ACHN (cell line): ENCODE results near the gene FGFBP2.

Experiments
- DNase-seq: peaks from one replicate; pipeline ENCODE4 v3.0.0-alpha.2; 2015
- in situ Hi-C: cut with HindIII; loops from 2 replicates; pipeline ENCODE4 v1.10.0; 2017; ENCODE audit warnings: low sequenced_read_pairs, low pct_ligation_motif_present, low pct_unique_long_range_greater_than_20kb

FGFBP2 gene

DNA sequence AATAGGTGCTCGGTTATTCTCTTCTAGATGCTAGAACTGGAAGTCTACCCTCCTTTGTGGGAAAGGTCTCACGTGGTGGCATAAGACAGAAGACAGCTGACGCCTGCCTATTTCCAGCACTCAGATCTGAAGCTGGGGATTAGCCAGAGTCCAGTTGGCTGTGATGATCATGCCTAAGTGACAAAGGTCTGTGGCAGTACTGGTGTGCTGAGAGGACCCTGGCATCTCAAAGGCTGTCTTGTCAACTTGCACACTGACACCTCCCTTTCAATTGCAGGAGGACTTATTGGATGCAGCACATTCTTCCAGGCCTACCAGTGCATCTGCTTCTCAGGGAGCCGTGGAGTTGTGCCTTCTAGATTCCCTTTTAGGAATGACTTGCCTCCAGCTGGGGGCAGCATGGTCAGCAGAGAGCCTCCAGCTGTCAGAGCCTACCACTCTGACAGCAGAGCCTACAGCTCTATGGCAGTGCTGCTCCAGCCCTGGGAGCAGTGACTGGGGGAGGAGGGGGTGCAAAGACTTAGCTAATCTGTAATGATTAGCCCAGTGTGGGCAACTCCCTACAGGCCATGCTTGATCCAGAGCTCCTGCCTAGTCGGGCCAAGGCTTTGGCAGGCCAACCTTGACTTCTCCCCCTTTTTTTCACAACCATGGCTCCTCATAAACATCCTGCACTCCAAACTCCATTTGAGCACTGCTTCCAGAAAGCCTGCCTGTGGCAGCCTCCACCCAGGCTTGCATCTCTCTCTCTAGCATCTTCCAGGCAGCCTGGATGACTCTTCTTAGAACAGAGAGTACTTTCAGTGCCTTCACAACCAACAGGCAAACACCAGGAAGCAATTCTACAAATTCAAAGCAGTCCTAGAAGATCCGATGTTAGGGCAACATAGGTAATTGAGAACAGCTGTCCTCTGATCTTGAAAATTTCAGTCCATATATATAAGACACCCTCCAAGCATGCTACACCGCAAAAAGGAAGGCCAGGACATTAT, 13.8 kb upstream of the FGFBP2 start:
- in situ Hi-C loops = no loop called here
- no peak for DNase-seq

DNA sequence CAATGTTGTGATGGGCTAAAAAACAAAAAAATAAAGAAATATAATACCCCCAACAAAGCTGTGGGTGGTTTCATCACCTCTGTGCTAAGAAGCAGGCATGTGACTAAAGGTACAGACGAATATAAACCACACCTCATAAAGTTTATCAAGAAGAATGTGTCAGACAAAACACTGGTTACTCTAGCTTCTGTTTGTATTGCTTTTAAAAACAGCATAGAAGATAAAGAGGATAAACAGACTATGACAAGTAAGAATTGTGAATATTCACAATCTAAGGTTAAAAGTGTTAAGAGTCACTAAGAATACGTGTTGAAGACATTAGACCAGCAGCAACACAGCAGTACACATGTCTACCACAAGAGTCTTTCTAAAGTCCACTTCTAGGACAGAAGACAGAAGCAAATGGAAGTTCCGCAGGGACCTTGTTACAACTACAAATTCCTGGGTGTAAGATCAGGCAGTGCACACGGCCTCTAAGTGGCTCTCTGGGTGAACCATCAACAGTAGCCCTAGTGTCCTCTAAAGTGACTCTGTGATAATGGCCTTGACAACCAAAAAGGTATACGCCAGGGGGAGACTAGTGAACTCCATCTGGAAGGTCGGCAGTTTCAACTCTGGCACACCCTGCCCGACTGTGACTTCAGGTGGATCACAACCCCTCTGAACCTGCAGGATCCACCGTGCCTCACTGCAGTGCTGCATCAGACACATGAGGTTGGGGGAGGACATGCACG, 8.3 kb upstream of the FGFBP2 start:
- in situ Hi-C loops = no loop called here
- no peak for DNase-seq

DNA sequence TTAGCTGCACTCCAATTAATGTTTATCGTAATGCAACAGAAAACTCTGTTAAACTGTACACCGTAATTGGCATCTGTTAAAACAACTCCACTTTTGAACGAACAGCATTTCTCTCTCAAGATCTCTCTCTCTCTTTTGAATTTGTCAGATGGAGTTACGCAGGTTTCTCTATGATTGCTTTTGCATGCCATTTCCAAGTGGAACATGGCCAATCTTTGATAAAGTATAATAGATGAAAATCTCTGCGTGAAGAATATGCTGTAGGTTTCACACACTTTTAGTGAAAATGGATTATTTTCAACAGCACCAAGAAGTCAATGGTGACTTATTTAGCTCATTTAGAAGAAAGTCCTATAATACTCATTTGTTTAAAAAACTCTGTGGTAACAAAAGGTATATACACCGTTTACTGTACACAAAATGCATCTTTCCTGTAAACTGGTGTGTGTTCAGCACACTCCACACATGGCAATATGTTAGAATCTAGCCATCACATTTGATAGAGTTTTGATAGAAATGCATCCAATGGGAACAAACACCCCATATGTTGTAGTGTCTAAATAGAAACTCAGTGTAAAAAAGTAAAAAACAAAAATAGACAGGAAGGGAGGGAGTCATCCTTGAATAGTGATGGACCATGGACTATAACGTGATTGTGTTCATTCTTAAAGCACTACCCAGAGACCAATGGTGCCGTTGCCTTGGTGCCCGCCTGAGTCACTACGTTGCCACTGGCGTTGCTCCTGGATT, 5.8 kb upstream of the FGFBP2 start:
- no peak for DNase-seq
- in situ Hi-C loops = no loop called here

DNA sequence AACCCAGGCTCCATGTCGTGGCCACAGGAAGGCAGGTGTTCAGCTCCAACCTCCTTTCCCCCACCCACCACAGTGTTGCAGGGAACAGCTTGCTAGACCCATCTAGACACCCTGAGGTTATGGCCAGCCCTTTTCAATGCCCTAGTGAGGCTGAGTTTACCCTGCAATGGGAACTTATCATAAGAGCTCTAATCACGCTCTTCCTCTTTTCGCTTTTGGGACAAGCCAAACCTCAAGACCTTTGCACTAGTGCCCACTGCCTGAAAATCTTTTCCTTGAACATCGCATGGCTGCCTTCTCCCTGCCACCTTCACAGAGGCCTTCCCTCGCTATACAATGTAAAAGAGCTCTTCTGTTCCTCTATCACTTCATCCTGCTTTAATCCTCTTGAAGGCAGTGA, 2.4 kb upstream of the FGFBP2 start:
- DNase-seq = no peak
- in situ Hi-C loops = no loop called here

DNA sequence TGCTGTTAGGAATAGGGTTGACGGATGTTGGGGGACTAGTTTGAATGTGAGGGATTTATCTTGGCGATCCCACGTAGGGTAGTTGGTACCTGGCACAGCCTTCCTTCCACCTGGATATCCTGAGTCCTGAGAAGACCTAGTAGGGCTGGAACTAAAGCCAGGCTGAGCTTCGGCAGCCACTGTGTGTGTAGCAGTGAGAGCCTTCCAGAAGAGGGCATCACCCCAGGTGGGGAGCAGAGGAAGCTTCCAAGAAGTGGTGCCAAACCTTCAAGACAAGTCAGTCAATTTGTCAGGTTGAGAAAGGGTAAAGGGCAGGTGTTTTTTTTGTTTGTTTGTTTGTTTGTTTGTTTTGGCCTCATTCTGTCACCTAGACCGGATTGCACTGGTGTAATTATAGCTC, 1.2 kb upstream of the FGFBP2 start:
- in situ Hi-C loops = no loop called here
- no peak for DNase-seq

DNA sequence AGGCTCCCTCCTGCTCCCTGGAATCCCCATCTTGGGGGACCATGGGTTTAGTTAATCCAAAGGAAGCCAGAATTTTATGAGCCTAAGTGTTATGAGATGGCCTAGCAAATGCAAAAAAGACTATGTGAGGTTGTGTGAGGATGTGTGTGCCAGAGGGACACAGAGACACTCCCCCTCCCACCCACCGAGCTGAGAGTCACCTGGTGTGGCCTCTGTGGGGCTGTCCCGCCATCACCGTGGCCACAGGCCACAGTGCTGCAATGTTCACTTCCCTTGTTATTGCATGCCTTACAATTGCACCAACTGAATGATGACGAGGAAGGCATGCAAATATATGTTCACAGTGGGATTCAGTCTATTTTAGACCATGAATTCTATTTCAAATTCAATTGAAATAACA, 601 bp upstream of the FGFBP2 start:
- no peak for DNase-seq
- in situ Hi-C loops = no loop called here

DNA sequence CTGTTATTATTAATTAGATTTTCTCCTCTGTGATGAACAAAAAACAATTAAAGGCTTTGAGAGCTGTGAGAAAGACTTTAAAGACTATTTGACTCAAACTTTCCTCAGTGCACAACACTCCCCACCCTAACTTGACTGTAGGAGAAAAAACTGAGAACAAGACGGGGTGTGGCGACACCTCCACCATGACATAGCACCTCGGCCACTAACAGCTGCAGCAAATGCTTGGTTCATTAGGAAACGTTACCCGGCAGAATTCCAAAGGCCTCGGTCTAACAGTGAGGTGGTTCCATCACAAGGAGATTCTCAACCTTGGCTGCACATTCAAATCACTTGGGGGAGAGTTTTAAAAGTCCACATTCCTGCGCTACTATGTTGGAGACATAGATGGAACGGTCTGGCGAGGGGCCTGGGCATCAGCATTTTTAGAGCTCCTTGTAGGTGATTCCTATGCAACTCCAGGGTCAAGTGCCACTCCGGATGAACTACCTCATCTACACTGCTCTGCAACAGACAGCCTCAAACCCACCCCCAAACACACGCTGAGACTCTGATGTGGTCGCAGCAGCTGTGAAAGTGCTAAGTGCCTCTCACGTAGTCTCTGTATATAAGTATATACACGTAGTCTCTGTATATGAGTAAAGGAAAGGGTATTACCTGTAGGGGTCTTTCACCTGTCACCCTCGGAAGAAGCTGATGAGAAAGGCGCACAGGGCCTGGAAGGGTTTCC, 1.0 kb downstream of the FGFBP2 start:
- in situ Hi-C loops = no loop called here
- no peak for DNase-seq

DNA sequence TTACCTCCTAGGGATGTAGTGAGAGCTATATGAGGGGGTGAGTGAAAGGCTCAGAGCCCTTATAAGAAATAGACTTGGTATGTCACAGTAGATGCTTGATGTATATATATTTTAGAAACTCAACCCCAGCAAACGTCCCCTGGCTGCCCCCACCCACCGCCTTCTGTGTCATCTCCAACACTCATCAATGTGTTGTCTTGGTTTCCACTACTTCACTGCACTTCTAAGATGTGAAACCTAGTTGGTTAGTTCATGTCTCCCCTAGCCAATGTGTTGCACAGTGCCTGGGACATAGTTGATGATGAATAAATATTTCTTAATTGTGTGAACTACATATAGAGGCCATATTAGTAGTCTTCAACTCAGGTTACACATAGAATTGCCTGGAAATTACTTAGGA, 4.4 kb downstream of the FGFBP2 start:
- DNase-seq = no peak
- in situ Hi-C loops = no loop called here

DNA sequence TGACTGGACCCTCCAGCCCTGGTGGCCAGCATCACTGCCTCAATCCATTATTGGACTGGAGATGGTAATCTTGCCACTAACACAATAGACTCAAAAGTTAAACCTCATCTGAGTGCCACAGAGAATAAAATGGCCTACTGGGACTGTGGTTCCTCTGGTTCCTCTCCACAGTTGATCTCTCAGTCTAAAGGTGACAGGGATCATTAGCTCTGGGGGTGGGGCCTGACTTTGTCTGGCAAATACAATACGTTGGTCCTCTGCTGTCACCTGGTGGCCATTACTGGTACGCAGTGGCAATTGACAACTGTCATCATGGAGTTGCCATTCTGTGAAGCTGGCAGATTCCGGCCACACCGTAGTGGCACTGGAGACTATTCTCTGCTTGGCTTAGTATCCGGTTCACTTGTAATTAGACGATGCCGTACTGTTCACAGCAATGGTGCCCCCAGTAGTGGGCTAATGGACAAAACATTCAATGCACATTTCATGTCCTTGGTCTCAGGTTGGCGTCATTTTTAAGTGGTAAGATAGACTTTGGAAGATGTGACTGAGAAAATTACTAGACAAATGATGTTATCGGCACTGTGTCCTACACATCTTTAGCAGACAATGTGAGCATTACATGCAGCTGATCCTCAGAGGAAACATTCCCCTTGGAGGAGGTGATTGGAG, 6.7 kb downstream of the FGFBP2 start:
- in situ Hi-C loops = no loop called here
- DNase-seq = peak; percentile 73

DNA sequence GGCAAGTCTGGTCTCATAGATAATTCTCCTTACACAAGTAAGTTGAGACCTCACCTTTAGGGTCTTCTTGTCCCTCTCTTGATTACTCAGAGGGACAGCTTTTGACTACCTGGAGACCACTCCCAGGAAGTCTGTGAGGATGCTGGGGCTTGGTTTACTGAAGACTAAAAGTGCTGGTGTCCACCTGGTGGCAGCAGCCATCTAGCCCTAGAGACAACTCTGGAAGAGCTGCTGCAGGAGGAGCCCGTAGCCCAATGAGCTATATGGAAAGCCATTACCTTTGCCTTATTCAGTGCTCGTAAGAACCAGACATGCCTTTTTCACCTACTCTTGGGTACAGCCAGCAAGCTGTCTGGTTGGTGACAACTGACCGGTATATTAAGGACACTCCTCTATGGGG, 7.3 kb downstream of the FGFBP2 start:
- in situ Hi-C loops = no loop called here
- DNase-seq = peak; percentile 6

DNA sequence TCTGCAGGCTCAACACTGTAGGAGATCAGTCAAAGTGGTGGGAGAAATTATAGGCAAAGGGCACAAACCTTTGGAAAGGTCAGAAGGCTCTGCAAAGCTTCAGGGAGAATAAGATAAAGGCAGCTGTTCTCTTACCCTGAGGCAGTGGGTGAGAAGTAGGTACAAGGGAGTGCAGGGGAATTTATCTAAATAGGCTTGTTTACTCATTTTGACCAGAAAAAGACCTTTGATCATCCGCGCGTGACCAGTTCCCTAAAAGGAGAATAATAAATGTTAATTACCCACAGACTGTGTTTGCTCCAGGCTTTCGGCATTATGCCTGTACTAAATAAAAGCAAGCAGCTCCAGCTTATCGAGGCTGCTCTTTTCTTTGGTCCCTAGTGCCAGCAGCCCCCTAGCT, 9.3 kb downstream of the FGFBP2 start:
- in situ Hi-C loops = no loop called here

DNA sequence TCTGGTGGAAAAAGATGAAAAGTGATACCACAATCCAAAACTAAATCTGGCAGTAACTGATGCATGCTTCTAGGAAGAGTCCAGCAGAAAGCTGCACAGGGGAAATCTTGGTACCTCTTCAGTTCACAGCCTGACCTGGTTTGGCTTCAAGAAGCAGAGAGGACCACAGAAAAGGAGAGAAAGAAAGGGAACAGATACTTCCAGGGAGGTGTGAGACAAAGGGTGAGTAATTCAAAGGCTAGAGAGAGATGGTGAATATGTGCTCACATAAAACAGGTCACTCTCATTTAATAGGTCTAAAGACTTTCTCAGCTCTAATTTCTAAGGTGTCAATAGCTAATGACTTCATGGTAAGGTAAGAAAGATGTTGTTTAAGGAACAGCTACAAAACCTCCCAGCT, 11.2 kb downstream of the FGFBP2 start:
- in situ Hi-C loops = no loop called here
- no peak for DNase-seq

More for the DNA sequence above, 9.3 kb downstream of the FGFBP2 start:
- DNase-seq = no peak

DNA sequence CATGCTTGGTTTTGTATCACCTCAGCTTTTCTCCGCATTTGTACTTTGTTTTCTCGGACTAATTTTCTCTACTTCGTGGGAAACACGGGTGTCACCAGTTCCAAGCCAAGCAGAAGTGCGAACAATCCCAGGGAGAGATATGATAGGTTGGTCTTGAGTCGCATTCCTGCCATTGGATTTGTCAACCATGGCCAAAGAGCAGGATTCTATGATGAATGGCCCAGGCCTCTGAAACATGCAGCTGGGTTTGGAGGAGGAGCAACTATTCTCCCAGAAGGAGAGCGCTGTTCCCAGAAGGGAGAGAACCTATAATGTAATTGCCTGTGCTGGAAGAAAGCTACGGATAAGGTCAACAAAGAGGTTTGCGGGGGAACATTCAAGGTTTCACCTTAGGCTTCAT, 14.1 kb downstream of the FGFBP2 start:
- in situ Hi-C loops = no loop called here
- DNase-seq = no peak

DNA sequence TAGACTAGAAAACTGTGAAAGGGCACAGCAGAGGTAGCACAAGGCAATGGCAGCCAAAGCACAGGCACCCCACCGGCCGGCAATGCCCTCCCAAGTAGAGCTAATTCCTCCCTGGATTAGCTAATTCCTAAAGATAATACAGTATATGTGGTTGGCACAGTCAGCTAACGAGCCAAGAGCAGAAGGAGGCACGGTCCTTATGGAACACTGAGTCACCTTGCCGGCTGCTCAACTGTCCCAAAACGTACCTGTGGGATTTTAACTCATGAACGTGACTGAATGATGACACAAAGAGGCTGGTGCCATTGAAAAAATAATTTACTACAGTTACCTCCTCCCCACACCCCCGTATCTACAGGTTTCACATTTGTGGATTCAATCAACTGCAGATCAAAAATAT, 15.3 kb downstream of the FGFBP2 start:
- in situ Hi-C loops = no loop called here
- DNase-seq = no peak

DNA sequence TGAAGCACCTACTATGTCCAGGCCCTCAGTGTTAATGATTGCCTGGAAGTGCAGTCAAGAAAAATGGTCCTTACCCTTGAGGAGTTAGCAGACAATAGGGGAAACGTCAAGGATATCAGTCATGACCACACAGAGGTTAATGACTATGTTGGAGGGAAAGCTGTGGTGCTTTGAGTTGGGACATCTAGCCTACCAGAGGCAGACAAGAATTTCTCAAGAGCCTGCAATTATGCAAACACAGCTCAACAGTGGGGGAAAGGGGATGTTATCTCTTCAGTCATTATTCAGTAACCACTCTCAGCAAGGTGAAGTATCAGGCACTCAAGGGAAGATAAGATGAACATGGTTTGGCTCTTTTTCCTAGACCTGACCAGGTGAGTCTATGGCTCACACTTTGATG, 17.5 kb downstream of the FGFBP2 start:
- no peak for DNase-seq
- in situ Hi-C loops = no loop called here

DNA sequence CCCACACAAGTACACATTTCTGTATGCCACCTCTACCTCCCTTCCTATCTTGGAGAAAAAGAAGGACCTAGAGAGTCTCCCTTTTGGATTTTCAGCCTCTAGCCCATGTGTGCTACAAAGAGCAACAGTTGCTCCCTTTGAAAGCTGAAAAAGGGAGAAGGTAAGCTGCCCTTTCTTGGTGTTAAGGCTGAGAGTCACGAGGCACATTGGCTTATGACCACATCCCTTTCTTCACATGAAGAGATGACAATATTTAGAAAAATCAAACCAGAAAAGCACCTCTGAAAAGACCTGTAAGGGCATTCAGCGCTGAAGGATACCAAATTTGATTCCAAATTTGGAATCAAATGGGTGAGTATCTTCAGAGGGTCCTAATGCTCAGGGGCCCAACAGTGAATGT, 18.1 kb downstream of the FGFBP2 start:
- DNase-seq = no peak
- in situ Hi-C loops = no loop called here

DNA sequence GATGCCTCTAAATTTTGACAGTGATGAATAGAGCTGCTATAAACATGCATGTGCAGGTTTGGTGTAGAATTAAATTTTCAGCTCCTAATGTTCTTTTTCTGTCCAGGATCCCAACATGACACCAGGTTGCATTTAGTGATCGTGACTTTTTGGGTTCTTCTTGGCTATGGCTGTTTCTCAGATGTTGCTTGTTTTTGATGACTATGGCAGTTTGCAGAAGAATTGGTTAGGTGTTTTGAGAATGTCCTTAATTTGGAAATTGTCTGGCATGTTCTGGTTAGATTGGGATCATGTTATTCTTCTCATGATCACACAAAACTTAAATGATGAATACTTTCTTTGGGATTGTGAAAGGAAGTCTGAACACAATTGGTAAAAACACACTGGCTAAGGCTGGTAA, 20.7 kb downstream of the FGFBP2 start:
- no peak for DNase-seq
- in situ Hi-C loops = no loop called here

DNA sequence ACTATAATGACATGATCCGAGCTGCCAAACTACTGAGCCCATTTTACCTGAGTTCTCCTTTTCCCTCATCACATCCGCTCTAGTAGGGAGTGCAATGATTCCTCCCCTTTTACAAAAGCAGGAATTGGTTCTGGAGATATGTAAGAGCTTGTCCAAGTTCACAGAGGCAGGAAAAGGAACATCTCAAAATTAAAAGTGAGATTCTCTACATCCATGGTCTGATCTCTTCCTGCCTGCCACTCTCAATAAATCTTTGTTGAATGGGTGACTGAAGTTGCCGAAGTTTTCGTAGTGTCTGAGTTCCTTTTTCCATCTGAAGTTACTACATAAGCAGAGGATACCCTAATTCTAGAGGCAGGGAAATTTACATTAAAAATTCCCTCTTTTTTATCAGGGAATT, 24.3 kb downstream of the FGFBP2 start, which contains the start of gene FGFBP1:
Gene FGFBP1, minus strand, starts transcription at position 101 of the 400 bp plus-strand sequence. CDS start 2,108 bp downstream, outside the sequence.
- no peak for DNase-seq
- in situ Hi-C loops = no loop called here
